Activated T-helper 1 cell treated with Interleukin-2 at 50 U/mL for 16 hours (primary cell): ENCODE measurements around the gene DARS1.
"Not testable (repeated sequence)": the region's sequence is repeated elsewhere in the genome, so short reads cannot be mapped to it uniquely, and the experiment has no call there.

Experiments used
- DNase-seq: peaks from one replicate; pipeline ENCODE4 v3.0.0-alpha.2; 2020; ENCODE audit warnings: low read depth

Gene DARS1

DNA sequence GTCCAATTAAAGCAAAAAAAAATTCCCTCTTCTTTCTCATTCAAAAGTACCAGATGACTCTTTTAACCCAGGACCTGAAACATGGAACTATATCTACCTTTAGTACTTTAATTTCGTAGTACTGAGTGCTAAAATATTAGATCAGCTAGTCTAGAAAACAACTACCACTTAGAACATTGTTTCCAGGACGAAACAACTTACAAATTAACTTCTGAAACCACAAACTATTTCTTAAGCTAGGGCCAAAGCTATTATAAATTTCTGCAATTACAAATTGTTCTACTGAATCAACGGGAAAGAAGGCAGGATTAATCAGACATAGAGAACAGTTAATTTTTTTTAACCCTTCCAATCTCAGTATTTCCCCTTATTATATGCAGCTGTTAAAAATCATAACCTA, 39.9 kb downstream of the DARS1 start:
- DNase-seq: no peak

GRCh38 chr2:135944625-135945024, 40.8 kb downstream of the DARS1 start:
- DNase-seq: no peak

GRCh38 chr2:135942936-135943688, 42.3 kb downstream of the DARS1 start:
- no peak for DNase-seq

- no peak for DNase-seq
These were observed 48.9 kb downstream of the DARS1 start for GRCh38 chr2:135936524-135936923.

GRCh38 chr2:135935914-135936313, 49.5 kb downstream of the DARS1 start:
- DNase-seq: no peak

DNA sequence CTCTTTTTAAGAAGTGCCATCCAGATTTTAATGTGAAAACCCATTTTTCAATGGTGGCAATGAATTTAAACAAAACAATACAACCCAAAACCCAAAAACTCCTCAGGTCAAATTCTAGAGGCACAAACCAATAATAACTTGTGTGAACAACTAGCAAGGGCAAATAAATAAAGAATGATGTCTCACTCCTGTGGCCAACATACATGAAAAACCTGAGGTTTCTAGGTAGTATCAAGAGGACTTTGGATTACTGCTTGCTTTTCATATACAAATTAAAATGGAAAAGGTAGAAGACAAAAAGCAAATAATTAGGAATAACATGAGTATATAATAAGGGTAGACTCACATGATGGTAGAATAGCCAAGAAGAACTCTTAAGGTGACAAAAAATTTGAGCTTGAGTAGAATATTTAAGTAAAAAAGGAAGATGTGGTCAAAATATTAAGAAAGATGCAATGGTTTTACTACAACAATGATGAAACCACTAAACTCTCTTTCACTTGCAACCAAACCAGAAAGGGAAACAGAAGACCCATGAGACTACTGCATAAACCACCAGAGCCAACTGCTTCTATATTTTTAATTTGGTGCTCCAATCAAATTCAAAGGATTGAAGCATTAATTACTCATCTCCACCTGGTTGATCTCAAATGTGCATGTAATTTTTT, 53.5 kb downstream of the DARS1 start:
- no peak for DNase-seq

GRCh38 chr2:135926605-135927004, 58.8 kb downstream of the DARS1 start:
- no peak for DNase-seq

GRCh38 chr2:135925571-135925970, 59.9 kb downstream of the DARS1 start:
- DNase-seq: no peak

GRCh38 chr2:135916207-135916606, 69.2 kb downstream of the DARS1 start:
- DNase-seq: no peak

DNA sequence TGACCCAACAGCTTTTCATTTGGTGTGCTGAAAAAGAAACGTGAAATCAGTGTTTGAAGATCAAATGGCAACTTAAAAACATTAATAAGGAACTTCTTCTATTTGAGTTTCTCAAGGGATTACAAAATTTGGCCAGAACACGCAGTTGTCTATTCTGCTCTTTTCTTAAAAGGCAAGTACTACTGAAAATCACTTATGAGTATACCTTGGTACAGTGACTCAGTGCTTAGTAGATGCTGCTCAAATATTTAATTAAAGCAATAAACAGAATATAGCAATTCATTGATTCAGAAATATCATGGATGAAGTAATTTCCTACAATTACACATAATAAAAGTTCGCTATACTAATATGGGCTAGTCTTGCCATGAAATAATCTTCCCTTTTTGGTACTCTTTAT, 70.9 kb downstream of the DARS1 start:
- no peak for DNase-seq

DNA sequence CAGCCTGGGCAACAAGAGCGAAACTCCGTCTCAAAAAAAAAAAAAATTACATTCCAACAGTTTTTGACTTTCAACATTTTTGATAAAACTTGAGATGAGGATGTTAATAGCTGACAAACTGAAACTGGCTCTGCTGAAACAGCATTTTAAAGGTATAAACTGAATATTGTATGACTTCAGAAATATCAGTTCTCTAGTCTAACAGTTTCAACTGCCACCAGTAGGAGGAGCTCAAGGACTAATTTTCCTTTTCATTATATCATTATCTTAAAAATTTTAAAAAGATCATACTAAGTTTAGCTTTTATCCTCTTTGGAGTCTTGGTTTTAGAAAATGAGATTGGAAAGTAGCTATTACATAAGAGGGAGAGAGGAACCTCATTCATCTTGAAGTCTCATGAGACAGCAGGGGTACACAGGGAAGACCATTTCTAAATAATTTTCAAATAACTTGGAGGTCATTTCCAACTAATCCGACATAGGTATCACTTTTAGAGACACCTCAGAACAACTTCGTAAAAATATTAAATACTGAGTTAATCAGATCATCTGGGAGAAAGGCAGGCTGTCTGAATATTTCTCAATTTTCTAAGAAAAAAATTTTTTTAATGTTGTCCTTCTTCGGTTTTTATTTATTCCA, 71.6 kb downstream of the DARS1 start:
- DNase-seq: no peak

- DNase-seq: no peak
These were observed 75.5 kb downstream of the DARS1 start for GRCh38 chr2:135909976-135910375.

DNA sequence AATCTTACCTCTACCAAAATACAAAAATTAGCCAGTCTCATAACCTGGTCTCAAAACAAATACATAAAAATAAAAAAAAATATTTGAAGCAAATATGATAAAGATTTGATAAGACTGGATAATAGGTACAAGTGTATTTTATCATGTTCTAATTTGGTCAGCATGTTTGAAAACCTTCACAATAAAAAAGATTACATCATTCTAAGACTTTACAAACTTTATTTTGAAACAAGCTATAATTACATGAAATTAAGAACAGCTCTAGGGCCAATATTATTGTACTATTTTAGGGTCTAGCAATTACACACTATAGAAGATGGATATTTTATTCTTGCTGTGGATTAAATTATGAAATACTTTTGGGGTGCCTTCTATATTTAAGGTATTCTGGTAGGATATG, 79.7 kb downstream of the DARS1 start:
- DNase-seq: no peak

- no peak for DNase-seq
These were observed 81.0 kb downstream of the DARS1 start for GRCh38 chr2:135904341-135904989.

DNA sequence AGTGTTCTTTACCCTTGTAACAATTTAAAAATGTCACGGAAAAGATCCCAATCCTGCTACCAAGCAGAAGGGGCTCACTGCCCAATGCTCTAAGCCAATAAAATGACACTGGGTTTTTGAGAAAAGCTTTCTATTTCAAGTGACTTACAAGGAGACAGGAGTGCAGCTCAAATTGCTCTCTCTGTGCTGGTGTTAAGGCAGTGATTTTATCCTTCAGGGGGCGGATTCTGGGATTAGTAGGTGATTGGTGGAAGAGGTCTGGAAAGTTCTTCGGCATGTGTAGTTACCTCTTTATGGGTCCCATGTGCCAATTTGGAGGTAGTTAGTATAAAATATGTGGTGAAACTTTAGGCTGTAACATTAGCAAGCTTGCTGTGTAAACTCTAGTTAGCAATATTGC, 81.8 kb downstream of the DARS1 start:
- no peak for DNase-seq

DNA sequence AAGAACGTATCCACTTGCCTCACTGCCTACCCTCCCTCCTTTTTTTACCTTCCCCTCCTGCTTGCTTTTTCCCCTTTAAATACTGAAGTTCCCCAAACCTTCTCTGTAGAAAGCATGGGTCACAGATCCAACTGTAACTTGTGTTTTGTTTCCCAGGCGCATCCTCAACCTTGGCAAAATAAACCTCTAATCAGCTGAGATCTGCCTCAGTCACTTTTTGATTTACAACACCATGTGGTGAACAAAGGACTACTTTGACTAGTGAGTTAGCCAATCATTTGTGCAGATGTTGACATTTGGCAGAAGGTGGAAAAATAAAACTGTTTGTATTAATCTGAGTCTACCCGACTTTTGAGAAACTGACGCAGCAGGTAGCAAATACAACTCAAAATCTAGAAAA, 85.9 kb downstream of the DARS1 start:
- no peak for DNase-seq

- DNase-seq: no peak
These were observed 87.1 kb downstream of the DARS1 start for GRCh38 chr2:135898234-135898786.

GRCh38 chr2:135894930-135895329, 90.5 kb downstream of the DARS1 start:
- no peak for DNase-seq

- DNase-seq: no peak
These were observed 92.0 kb downstream of the DARS1 start for GRCh38 chr2:135893374-135893794.

GRCh38 chr2:135890835-135891234, 94.6 kb downstream of the DARS1 start:
- no peak for DNase-seq

DNA sequence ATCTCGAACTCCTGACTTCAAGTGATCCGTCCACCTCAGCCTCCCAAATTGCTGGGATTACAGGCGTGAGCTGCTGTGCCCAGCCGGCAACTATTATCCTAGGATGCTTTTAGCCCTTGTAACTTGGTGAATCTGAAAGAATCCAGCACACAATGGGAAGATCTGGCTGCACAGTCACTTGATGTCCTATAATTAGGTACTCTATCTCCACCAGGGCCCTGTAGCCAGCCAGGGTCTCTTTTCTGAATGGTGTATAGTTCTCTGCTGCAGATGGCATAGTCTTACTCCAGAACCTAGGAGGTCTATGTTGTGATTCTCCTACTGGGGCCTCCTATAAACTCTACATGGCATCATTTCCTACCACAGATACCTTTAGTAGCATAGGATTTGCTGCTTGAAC, 95.3 kb downstream of the DARS1 start:
- DNase-seq: no peak

- DNase-seq: not testable (repeated sequence)
These were observed 96.8 kb downstream of the DARS1 start for GRCh38 chr2:135888587-135888986.
